HG02840 (cell line): ENCODE measurements around the gene ZNF185.
"Not testable (repeated sequence)": the region's sequence is repeated elsewhere in the genome, so short reads cannot be mapped to it uniquely, and the experiment has no call there.

Experiments
- ATAC-seq: cut with Tn5 transposase; IDR thresholded peaks from one replicate; pipeline ENCODE4 v1.9.1; 2021; ENCODE audit warnings: mild to moderate bottlenecking, moderate library complexity, moderate number of reproducible peaks; ENCODE audit not compliant: unreplicated experiment, low FRiP score

The ZNF185 gene

GRCh38 chrX:152893980-152894610 lies 3.8 kb upstream of the ZNF185 start:
- no peak for ATAC-seq

GRCh38 chrX:152895121-152895520 lies 2.7 kb upstream of the ZNF185 start:
- ATAC-seq, result no peak

GRCh38 chrX:152895724-152896420 lies 2.0 kb upstream of the ZNF185 start:
- no peak for ATAC-seq

DNA sequence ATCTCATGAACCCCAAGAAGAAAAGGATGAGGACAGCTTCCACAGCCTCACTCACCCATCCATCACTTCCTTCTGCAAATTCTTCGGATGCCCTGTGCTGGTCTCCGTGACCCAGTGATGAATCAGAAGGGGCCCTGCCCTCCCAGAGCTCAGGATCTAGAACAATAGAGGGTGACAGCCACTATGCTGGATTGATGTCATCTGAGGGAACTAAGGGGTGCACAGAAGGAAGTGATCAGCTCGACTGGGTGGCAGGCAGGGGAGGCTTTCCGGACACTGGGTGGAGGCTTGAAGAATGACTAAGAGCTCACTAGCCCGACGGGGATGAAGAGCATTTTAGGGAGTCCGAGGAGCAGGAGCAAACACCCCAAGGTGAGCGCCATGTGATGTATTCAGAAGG lies 1.4 kb upstream of the ZNF185 start:
- no peak for ATAC-seq

- ATAC-seq, result no peak
Observed at GRCh38 chrX:152898442-152898841, 575 bp downstream of the ZNF185 start.

DNA sequence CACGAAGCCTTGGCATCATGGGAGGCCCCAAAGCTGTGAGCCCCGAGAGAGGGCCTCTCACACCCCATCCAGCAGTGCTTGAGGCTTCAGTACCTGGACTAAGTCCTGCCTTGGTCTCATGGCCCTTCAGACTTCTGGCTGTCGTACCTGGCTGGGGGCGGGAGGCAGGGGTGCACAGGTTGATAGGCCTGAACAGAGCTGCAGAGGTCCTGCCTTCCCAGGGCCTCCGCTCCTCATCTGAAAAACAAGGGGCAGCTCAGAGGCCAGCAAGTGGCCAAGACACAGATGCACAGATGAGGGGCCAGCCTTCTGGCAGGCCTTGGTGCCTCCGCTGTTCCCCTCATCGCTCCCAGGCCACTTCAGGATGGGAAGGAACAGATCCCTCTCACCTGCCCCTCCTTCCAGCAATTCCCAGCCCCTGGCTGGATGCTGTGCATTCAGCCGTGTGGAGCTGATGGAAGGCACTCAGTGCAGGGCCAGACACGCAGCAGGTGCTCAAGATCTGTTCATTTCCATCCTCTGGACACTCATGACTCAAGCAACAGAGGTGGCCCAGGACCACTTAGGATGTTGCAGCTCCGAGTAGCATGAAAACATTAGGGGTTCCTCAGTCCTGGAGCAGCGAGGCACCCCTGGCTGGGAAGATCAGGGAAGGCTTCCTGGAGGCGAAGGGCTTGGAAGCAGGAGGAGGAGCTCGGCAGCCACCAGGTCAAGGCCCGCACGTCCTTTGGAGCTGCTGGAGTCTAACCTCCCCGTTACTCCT lies 1.4 kb downstream of the ZNF185 start:
- ATAC-seq, result no peak

- no peak for ATAC-seq
Observed at GRCh38 chrX:152899874-152900719, 2.2 kb downstream of the ZNF185 start.

DNA sequence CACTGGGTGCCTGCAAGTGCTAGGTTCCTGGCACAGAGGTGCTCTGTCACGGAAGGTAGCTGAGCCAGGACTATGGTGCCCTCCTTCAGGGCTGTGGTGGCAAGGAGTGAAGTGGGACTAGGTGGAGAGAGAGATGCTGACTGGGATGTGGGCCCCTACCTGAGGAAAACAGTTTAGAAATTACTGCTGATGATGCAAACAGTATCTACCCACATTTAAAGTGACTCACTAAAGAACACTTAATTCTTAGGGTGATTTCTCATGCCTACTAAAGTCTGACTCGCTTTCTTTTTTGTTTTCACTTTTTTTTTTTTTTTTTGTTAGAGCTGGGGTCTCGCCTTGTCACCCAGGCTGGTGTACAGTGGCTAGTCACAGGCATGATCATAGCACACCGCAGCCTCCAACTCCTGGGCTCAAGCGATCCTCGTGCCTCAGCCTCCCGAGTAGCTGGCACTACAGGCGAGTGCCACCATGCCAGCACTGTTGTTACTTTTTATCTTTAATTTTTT lies 3.1 kb downstream of the ZNF185 start:
- no peak for ATAC-seq

GRCh38 chrX:152901816-152902501 lies 4.1 kb downstream of the ZNF185 start:
- no peak for ATAC-seq

GRCh38 chrX:152902502-152902820 lies 4.6 kb downstream of the ZNF185 start:
- no peak for ATAC-seq

GRCh38 chrX:152903589-152903988 lies 5.7 kb downstream of the ZNF185 start:
- ATAC-seq, result no peak

GRCh38 chrX:152904151-152905080 lies 6.5 kb downstream of the ZNF185 start:
- ATAC-seq, result no peak

- ATAC-seq, result no peak
Observed at GRCh38 chrX:152905081-152905420, 7.2 kb downstream of the ZNF185 start.

- no peak for ATAC-seq
Observed at GRCh38 chrX:152907084-152907651, 9.3 kb downstream of the ZNF185 start.

GRCh38 chrX:152908486-152908885 lies 10.6 kb downstream of the ZNF185 start:
- ATAC-seq, result no peak

- ATAC-seq, result not testable (repeated sequence)
Observed at GRCh38 chrX:152910018-152910417, 12.2 kb downstream of the ZNF185 start.

DNA sequence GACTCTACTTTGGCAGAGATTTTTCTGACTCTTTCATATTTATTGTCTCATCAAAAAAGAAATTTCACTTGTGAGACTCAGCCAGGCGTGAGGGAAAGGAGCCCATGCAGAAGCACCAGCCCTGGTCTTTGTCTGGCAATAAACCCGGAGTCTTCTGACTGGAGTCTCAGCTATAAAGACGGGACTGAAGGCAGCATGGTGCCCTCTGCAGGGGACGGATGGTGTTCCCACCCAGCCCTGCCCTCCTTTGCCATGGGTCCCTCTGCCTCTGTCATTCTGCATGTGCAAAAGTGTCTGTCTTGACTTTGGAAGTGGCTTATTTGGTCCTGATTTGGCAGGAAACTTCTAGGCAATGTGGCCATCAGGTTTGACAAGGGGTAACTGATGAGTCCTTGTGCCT lies 14.2 kb downstream of the ZNF185 start:
- no peak for ATAC-seq

DNA sequence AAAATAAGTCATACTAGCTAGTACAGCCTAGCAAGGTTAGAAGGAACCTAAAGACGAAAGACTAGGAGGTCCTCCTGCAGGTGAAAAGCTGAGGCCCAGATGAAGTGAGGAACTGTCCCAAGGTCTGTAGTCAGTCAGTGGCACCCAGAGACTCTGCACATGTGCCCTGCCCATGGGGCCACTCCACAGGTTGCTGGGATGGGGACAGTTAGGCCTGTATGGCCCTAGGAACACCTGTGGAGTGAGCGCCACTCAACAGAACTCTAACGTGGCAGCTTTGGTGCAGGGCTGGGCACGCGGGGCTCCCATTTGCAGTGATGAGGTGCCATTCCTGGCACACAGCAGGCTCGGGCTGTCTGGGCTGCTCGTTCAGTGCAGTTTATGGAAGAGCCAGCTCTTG lies 14.8 kb downstream of the ZNF185 start:
- no peak for ATAC-seq

DNA sequence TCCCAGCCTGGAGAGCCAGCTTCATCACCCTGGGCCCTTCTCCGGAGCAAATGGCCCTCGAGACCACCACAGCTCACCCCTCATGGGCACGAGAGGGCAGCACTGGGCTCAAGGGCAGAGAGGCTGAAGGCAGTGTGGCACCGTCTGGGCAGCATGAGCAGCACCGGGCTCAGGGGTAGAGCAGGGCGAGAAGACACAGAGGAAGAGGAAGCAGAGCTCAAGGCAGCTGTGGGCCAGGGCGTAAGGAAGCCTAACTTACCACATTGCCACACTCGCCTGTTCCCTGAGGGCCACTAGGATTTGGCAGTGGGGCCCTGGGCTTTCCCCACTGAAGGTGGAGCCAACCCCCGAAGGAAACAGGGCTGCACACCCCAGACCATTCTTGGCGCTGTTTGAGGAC lies 15.5 kb downstream of the ZNF185 start:
- no peak for ATAC-seq
